Non-pigmented ciliary epithelial cell (primary cell): ENCODE data around the gene ARGLU1.

Experiments used
- DNase-seq: peaks from one replicate; pipeline ENCODE4 v3.0.0-alpha.2; 2010; ENCODE audit warnings: low read depth

The ARGLU1 gene

DNA sequence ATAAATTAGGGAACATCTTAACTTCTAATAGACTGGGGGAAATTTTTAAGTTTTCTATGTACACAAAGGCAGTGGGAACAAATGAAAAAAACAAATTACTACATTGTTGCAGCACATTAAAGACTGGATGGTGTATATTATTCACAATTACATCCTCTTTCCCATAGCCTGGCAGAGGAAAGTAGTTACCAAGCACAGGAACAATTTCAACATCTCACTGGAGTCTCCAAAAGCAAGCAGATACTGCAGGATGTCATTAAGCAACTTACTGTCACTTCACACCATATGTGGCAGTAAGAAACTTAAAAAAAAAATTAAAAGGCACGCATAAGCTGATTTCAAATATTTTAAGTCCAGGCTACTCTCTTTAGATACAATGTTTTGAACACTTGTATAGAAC is 26.1 kb downstream of the ARGLU1 start:
- no peak for DNase-seq

DNA sequence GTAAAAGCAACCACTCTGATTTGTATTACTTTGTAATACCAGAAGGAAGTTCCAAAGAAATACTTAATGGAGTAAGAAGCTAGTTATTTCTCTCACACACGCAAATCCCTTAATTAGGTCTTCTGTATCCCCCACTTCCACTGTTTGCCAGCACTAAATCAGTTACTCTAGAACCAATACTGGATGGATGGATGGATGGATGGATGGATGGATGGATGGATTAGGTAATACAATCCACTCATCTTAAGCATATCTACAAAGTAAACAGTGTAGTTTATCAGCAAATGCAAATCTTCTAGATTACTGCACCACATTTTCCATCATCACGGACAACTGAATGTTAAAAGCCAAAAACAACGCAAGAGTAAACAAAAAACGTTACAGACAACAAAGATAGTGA is 27.3 kb downstream of the ARGLU1 start:
- DNase-seq, result no peak

DNA sequence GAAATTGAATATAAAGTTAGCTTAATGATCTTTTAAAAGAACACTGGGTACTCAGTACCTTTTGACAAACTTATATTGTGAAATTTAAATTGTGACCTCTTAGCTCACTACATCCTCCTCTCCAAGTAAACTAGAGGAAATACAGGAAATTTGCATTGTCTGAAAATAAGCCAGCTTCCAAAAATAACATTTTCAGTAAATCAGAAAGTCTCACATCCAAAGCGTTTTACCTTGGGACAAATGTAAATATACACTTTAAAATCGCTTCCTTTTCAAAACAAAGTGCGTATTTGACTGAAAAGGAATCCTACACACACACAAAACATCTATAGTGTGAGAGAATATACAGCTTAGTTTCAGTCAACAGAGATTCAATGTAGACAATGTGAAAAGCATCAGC is 30.4 kb downstream of the ARGLU1 start:
- DNase-seq, result no peak

DNA sequence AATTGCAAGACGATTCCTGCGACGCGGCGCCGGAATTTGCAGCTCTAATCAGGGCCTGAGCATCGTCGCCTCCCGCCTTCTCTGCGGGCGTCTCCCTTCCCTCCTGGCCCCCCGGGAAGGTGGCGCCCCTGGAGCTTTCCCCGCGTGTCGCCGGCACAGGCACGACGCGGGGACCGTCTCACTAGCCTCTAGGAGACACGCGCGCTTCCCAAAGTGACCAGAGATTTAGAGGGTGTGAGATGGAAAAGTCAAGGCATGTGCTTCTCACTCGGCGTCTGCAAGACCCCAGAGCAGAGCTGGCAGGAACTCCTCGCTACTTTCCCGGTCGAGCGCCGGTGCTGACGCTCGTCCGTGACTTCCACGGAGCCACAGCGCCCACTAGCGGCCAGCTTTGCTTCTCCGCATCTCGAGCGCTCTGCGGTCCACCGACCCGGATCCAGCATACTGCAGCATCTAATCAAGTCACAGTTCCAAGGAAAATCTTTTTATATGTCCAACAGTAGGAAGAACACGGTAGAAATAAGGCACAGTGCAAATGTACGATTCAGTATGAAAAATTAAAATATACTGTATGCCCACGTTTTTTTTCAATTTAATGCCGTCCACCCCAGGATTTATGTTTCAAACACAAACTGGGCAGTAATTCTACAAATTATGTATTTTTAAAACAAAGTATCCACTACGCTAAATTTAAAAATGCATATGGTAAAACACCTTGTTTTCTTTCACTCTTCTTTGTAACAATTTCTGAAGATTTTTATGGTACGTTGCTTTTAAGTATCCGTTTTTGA is 31.5 kb downstream of the ARGLU1 start:
- no peak for DNase-seq

DNA sequence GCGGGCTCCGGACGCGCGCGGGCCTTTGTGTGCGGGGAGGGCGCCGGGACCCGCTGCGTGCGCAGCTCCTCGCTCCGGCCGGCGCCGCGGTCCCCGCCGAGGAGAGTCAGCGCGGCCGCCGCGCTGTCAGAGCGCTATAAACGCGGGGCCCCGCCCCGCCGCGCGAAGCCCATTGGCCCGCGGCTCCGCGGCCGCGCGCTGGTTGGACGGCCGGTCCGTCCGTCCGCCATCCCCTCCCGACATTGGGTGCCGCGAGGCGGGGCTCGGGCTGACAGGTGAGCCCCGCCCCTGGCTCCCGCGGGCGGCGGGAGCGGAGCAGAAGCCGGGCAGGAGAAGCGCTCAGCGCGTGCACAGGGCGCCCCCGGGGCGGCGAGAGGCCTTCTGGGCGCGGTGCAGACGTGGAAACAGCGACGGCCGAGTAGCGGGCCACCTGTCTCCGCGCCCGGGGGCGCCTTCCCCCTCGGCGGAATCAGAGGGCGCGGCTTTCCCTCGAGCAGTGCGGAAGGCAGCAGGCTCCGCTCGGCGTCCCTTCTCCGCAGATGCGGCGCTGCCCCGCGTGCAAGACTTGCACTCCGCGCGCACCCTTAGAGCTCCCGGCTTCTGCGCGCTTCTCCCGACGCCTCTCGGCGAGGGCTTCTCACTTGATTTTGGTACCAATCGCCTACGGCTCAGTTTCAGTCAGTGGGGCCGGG is 32.2 kb downstream of the ARGLU1 start, which contains the start of gene EFNB2:
Gene EFNB2 (minus strand): TSS at position 111 of the 692 bp plus-strand sequence. CDS start 698 bp downstream, outside the sequence.
- peak; percentile 69 for DNase-seq

DNA sequence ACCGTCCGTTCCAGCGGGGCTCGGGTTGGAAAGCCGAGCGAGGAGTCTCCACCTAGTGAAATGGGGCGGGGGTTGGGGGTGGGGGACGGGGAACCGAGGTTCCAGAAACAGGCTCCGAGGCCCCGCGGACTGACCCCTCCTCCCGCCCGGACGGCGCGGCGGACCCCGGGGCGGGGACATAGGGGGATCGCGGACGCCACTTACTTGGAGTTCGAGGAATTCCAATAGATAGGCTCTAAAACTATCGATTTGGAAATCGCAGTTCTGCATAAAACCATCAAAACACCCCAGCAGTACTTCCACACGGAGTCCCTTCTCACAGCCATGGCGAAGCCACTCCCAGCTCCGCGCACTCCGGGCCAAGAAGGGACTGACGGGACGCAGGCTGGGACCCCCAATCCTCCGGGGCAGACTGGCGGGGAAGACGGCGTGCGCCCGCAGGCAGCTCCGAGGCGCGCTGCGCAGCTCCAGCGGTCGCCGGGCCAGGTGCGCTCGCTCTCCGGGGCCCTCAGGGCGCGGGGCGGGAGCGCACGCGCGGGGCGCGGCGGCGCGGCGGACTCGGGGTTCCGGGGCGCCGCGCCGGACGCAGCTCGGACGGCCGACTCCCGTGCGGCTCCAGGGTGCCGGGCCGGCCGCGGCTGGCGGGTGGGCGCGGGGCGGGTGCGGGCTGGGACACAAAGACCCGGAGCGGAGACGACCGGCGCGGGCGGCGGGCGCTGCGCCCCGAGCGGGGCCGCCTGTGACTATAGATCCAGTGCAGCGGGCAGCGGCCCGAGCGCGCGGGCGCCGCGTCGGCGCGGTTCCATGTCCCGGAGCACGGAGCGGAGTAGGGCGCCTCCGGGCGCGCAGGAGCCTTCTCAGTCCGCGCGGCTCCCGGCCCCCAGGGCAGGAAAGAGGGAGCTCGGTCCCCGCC is 33.0 kb downstream of the ARGLU1 start:
- DNase-seq, result no peak

DNA sequence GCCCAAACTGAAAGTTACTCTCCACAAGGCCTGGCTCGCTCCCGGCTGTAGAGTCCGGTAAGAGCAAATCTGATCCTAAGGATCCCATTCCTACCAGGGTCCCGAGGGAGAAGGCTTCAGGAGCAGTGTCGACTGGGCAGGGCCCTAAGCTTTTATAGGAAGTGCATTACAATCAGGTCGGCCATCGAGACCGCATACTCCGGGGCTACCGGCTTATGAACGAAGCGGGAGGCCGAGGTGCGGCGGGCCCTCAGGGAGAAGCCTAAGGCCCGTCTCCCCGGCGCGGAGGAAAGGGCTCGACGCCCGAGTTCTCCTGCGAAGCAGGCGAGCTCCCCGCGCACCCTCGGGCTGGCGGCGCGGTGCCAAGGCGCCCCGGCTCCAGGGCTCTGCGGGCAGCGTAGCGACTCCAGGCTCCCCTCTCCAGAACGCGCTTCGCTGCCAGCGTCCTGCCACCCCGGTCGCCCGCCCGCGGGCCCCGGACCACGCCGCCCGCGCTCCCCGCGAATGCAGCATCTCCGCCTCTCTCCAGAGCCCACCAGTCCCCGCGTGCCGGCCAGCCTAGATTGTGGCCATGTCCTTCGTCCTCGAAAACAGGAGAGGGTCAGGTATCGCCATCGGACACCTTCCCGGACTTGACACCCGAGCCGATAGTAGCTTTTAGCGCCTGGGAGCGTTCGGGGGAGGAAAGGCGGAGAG is 33.8 kb downstream of the ARGLU1 start:
- no peak for DNase-seq

DNA sequence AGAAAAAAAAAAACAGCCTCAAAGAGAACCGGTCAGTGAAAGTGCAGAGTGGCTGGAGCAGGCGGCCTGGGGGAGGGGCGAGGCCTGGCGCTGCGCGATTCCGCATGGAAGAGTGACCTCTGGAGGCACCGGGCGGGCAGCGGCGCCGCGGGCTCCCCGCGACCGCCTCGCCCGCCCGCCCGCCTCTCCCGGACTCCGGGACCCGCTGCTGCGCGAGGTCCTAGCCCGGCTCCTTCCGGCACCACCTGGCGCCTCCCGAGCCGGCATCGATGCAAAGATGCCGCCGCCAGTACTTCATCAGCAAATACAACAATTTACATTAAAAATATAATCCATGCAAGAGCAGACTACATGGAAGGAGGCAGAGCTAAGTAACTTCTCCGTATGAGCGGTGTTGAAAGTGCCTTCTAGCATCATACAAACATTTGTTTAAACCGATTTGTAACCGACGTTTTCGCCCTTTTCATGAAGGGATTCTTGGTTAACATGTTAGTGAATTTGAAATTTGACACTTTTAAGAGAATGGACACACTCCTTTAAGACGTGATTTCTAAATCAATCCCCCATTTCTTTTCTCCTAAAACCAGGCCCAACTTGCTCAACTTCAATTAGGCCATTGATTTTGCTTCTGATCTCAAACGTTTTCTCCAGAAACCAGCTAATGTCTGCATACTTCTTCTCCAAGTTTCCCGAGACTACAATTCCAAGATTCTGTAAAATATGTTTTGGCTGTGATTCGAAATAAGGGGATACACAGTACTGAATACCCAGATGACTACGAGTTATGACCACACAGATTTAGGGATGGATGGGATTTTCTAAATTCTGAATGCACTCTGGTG is 34.6 kb downstream of the ARGLU1 start:
- no peak for DNase-seq

DNA sequence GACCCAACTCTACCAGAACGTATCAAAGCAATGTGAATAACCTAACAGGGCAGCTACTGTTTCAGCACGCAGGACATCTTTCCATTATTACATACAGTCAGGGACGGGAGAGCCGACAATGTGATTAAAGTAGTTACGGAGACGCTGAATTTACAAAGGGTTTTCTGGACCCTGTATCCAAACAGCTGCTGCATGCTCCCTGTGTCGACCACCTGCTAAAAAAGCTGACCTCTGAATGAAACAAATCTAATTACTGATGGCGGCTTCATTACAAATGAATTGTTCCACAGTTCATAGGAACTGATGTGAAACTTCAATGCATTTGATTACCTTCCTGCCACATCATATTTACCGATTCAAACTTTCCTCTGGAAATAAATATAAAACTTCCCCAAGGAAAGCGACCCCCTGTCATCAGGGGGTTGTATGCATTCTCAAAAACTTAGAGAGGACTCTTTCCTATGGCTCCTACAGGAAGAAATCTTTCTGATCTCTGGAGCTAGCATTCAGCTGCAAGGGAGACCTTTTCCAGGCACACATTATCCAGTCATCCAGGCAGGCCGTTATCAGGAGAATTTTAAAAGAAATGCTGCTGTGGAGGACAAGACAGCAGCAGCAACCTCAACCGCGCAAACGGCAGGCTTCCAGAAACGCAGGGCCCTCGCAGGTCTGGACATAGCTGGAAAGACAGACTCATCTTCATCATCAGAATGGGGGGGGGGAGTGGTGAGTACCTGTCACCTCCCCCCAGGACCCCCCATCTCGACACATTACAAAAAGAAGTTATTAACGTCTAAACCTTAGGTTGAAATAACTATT is 35.6 kb downstream of the ARGLU1 start:
- no peak for DNase-seq

DNA sequence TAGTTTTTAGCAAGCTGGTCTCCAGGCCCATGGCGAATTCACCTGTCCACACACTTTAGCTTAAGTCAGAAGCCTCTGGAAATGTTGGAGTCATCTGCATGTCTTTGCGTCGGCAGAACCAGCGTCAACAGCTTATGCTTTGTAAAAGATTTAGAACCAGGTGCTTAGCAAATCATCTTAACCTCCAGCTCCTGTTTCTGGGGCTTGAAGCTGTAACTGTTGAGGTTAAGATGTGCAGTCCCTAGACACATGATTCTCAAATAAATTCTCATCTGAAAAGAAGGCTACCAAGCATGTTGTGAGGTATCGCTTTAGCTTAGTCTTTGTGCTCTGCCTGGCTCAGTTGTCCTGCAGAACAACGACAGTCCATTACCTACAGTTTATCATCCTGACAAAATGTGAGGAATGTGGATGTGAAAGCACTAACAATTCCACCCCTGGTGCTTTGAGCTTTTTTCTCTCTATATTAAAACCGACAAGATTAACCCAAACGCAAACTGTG is 36.9 kb downstream of the ARGLU1 start:
- no peak for DNase-seq

DNA sequence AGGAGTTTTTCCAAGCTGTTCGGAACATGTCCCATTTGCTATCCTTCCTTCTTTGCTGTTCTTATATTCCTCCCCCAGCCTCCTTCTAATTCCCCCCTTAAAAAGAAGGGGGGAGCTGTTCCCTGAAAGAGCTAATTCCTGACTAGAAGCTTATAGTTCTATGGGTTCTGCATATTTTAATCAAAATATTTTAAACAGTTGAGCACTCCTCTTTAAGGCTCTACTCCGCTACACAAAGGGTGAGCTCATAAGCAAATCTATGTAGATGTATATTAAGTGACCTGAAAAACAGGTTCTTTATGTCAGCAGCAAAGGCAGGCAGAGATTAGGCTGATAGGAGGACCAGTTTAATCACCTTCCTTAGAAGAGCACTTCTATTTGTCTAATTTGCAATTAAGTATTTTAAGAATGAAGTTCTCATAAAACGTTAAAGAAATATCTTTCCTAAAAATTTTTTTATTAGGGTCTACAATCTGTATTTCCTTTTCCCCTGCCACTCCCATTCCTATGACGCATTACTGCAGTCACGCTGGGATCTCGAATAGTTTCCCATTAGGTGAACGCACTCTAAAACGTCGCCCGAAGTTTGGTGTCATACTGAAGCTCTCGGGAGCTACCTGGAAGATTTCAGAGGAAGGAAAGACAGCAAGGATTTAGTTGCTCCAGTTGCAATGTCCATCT is 37.6 kb downstream of the ARGLU1 start:
- DNase-seq, result no peak

DNA sequence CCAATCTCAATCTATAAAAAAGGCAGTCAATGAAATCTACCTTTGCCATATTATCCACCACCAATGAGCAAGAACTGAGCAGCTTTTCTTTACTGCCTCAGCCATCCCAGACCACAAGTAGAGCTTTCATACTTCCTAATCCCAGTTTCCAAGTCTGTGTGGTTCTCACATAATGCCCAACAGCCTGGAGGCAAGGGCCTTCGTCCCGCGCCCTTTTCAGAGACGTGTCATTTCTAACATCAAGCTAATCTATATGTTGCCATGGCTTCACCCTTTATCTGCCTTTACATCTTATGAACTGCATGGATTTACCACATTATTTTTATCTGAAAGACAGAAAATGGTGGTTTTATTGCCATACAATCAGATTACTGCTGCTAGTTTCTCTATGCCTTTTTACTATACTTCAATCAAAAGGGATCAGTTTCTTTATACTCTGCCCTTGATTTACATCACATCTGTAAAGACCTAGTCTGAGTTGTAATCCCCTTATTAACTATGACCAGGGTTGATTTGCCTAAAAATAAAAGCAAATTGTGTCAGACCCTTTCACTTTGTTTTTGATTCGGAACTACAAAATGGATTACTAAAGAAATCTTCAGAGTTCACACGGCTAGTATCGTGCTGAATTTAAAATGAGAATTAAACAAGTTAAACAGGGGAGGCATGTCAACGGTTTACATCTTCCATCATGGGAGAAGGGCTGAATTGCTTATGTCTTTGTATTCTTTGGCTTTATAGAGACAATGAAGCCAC is 38.3 kb downstream of the ARGLU1 start:
- no peak for DNase-seq

DNA sequence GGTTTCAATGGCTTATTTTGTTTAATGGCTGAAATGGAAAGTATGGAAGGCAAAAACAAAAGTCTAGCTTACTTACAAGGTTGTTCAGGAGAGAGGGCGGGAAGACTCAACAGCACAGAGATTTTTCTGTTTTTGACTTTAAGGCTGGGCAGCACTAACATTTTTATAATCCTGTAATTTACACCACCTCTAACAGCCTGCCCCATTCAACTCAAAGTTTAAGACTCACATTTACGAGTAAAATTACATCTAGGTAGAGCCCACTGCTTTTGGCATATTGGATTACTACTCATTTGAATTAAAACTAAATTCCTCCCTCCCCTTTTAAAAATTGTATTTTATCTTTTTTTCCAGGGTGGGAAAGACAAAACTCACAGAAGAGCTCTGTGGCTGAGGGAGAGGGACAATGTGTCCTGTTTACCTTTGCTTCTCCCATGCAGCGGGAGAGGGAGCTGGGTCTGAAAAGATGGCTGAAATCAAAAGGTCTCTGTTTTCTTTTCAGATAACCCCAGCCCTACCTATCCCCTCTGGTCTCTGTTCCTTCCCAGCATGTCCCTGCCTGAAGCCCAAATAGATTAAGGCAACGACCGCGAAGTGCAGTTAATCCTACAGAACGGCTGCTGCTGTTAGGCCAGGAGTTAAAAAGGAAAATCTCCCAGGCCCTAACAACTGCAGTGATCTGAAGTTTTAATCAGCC is 39.1 kb downstream of the ARGLU1 start:
- DNase-seq, result no peak

DNA sequence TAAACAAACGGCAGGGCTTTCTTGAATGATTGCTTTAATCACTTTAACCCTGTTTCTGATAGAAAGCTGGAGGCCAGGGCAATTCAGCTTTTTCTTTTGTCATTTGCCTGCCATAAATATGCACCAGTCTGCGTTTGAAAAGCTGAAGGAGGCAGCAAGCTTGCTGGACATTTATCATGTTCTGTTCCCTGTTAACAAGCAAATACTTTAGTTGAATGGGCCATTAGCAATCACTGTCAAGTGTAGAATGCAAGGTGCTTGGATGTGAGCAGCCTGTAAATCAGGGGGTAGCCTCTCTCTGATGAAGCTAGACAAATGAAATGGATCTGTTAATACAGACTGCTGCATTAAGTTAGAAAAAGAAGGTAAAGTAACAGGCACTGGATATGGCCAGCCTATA is 40.1 kb downstream of the ARGLU1 start:
- no peak for DNase-seq

DNA sequence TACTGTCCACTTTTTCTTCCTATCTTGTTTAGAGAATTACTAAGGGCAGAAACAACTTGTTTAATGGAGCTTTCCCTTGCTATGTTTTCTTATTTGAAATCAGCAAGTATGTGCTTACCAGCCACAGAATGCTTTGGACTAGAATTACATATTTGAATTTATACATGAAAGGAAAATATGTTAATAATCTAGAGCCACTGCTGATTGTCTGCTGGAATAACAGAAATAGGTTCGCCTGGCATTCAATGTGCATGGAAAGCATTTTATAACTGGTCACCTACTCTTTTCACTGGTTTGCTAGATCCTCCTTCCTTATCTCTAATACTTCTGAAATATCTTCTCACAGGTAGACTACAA is 40.5 kb downstream of the ARGLU1 start:
- no peak for DNase-seq

DNA sequence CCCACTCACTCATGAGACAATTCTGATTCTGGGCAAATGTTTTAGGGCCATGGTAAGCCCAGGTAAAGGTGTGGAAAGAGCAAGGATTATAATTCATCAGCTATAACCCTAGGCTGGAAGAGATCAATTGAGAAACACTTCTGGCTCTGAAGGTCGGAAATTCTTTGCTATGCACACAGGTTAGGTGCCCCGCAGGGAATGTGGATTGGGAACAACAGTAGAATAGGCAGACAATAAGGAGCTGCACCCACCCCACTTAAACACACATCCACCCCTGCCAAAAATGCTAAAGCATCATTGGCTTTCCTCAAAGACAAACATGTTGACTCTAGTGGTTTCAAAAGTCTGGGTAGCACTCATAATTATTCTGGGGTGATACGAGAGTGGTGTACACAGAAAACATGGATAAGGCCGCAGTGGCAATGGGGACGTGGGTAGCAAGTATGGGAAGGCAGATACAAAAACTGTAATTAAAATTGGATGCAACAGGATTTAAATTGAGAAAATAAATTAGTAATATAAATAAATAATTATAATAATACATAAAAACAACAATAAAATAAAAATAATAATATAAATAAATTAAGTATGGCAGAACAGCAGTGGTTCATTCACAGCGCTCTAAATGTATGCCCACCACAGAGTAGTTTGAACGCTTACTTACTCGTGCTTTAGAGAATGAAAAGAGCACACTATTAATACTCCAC is 41.0 kb downstream of the ARGLU1 start:
- DNase-seq, result no peak

DNA sequence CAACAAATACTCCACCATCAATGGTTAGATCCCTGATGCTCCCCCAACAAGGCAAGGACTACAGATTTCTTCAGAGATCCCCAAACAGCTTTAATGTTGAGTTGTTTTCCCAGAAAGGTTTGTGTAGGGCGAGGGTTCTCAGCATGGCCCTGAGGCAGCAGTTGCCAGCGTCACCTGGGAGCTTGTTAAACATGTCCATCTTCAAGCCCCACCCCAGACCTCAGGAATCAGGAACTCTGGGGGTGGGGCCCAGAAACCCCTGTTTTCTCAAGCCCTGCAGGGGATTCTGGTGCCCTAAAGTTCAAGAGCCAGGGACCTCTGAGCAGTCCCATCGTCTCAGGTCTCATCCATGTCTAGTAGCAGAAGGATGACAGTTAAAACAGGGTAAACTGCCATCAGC is 42.1 kb downstream of the ARGLU1 start:
- no peak for DNase-seq
